HG03457 (cell line): ENCODE results near the gene PSMF1.
"Not testable (repeated sequence)": the region's sequence is repeated elsewhere in the genome, so short reads cannot be mapped to it uniquely, and the experiment has no call there.

Experiments
- ATAC-seq: cut with Tn5 transposase; IDR thresholded peaks from one replicate; pipeline ENCODE4 v1.9.1; 2021; ENCODE audit warnings: moderate number of reproducible peaks; ENCODE audit not compliant: unreplicated experiment

PSMF1 gene

DNA sequence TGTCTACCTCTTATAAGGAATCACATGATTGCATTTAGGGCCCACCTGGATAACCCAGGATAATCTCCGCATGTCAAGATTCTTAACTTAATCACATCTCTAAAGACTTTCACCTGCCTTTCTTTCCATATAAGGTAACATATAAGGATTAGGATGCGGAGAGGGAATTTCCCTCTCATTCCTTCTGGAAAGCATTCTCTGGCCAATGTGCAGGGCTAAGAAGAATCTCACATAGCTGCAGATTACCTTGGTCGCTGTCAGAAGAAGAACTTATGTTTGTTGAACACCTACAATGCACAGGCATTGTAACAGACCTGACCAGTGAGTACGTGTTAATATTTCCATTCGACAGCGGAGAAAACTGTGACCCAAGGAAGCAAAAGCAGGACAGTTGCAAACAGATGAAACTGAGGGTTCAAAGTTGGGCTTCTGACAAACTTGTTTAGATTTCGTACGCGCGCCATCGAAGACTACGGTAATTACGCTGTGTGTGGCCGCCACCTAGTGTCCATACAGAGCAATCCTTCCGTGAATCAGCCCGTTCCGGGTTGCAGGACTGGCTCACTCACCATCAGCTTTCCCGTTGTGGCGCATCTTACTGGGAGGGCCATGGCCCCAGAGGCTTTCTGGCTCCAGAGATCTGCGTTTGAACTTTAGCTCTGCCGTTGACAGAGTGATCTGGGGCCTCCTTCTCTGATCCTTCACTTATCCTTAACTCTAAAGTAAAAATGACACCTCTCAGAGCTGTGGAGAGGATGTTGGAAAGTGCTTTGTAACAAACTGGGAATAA is 94.4 kb downstream of the PSMF1 start:
- ATAC-seq: no peak

DNA sequence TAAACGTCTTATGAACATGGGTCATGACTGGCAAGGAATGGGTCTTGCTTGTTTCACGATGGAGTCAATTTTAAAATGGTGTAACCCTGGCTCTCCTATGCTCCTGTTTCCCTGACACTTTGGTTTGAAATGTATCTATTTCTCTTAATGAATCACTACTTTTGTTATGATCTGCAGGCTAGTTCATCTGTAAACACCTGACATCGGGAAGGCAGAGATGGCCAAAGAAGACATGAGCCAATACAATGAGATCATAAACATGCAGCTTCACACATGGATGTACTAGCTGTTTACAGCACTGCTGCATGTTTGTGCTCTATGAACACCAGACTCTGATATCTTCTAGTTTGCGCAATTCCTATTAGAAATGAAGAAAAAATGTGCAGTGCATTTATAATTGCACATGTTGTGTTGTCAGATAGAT is 96.4 kb downstream of the PSMF1 start:
- no peak for ATAC-seq

DNA sequence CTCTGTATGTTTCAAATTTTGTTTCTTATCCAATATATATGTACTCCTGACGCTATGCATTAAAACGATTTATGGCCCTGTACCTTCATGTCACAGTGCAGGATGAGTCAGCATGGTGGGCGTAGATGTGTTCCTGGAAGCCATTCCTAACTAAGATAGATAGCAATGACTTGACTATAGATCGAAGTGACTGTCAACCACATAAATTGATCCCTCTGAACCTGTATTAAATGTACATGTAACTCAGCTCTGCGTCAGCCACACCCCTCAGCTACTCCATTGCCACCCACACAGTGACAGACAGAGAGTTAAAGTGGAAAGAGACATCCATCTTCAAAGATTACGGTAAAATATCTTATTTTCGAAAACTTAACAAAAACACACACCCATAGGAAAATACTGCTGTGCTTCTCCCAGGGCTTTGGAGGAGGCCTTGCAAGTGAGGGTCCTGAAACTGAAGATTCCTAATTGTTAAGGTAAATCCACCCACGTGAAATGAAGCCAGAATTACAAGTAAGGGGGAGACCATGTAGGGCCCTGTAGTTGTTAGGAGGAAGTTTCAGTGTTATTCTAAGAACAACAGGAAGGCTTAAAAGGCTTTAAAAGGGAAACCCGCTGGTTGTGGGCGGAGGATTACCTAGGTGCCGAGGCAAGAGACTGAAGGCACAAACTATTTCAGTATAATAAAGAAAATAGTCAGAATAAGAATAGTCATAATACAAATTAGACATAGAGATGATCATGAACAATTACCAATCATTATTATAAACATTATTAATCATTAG is 97.2 kb downstream of the PSMF1 start:
- no peak for ATAC-seq

DNA sequence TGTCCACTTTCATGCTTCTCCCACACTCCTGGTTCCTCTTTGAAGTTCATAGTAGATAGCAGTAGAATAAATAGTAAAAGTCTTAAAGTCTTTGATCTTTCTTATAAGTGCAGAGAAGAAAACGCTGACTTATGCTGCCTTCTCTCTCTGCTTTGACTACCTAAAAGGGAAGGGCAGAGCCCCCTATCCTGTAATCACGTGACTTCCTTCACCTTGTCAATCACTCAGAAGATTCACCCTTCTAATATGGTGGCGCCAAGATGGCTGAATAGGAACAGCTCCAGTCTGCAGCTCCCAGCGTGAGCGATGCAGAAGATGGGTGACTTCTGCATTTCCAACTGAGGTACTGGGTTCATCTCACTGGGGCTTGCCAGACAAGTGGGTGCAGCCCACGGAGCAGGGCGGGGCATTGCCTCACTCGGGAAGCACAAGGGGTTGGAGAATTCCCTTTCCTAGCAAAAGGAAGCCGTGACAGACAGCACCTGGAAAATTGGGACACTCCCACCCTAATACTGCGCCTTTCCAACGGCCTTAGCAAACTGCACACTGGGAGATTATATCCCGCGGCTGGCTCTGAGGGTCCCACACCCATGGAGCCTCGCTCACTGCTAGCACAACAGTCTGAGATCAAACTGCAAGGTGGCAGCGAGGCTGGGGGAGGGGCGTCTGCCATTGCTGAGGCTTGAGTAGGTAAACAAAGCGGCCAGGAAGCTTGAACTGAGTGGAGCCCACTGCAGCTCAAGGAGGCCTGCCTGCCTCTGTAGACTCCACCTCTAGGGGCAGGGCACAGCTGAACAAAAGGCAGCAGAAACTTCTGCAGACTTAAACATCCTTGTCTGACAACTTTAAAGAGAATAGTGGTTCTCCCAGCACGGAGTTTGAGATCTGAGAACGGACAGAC is 98.4 kb downstream of the PSMF1 start:
- not testable (repeated sequence) for ATAC-seq
